ENCODE measurements around the gene LRP1. TPM values are rescaled to one million over a fixed set of nuclear protein-coding genes. Genes with fewer than 3 reads are reported as not detected.

The LRP1 gene
- total RNA-seq, 1 donor from 2014 or later: 0.93 TPM

DNA sequence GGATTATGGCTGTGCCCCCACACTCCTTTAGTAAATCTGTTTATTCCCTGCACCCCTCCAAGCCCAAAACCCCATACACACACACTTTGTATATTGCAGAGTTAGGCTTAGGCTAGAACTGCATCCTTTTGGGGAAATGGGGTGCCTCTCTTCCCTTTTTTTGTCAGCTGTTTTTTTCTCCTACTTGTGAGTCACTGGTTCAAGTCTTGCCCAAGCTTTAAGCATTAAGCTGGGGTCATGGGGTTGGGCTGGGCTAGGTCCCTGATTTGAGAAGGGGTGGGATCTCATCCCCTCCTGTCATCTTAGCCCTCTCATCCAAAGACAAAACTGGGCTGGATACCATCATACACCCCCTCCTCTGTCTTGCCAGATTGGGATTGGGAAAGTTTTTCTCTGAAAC lies 1.6 kb downstream of the LRP1 start:
- DNase-seq: no peak
- H3K9me3 Mint-ChIP-seq: no peaks in the 10 kb centered on the region
- peak overlapping the region; percentile 68 for H3K4me3 Mint-ChIP-seq
- H3K4me1 Mint-ChIP-seq: peaks cover 8% of the 10 kb centered on the region
- H3K27me3 Mint-ChIP-seq: peaks cover 48% of the 10 kb centered on the region
- intact Hi-C loops (cut with micrococcal nuclease): no loop called here
- H3K36me3 Mint-ChIP-seq (ENCODE audit: low read depth): no peaks in the 10 kb centered on the region
- H3K27ac Mint-ChIP-seq: peak overlapping the region; percentile 53

GRCh38 chr12:57130941-57131340 lies 2.7 kb downstream of the LRP1 start:
- Mint-ChIP-seq H3K4me3 (no peak overlapping the region), H3K27ac (no peak overlapping the region), H3K36me3 (ENCODE audit: low read depth) (no peaks in the 10 kb centered on the region), H3K9me3 (no peaks in the 10 kb centered on the region), H3K27me3 (peaks cover 43% of the 10 kb centered on the region), H3K4me1 (peaks cover 8% of the 10 kb centered on the region)
- DNase-seq: no peak
- intact Hi-C loops (cut with micrococcal nuclease): no loop called here

DNA sequence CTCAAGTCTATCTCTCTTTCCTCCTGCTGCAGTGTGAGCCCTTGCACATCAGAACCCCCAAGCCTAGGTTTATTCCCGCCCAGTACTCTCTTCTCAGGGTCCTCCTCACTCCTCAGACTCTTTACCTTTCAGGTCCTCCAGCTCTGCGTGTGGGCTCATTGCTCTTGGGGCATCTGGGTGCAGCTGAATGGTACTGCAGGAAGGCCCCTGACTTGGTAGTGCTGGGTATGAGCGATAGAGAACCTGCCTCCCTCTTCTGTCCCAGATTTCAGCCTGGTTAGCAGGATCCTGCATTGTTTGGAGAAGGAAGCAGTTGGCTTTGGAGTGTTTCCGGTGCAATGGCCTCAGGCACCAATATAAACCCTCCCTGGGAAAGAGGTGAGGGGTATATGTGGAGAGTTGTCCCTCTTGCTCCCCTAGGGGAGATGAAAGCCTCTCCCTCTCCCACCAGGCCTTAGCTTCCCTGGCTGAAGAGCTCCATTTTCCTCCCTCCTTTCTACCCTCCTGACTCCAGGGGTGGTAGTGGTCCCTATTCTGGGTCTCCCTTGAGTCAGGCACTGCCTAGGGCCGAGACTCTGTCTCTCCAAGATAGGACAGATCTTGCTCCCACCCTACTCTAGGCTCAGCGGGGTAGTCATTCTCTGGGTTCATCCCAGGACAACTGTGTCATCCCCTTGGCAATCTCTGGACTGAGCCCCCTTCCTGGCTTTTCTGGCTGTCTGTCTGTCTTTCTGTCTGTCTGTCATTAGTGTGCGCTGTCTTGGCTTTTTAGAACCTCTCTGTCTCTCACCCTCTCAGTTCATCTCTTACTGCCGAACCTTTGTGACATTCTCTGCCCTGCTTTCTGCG lies 3.8 kb downstream of the LRP1 start:
- intact Hi-C loops (cut with micrococcal nuclease): no loop called here
- Mint-ChIP-seq H3K9me3 (no peaks in the 10 kb centered on the region), H3K4me1 (peaks cover 6% of the 10 kb centered on the region), H3K36me3 (ENCODE audit: low read depth) (no peaks in the 10 kb centered on the region), H3K4me3 (no peak overlapping the region), H3K27ac (no peak overlapping the region), H3K27me3 (peaks cover 31% of the 10 kb centered on the region)
- DNase-seq: no peak

- Mint-ChIP-seq H3K4me3 (no peak overlapping the region), H3K27ac (no peak overlapping the region), H3K36me3 (ENCODE audit: low read depth) (no peaks in the 10 kb centered on the region), H3K27me3 (peaks cover 31% of the 10 kb centered on the region), H3K4me1 (peaks cover 3% of the 10 kb centered on the region), H3K9me3 (no peaks in the 10 kb centered on the region)
- intact Hi-C loops (cut with micrococcal nuclease): no loop called here
- no peak for DNase-seq
These were observed 4.8 kb downstream of the LRP1 start for GRCh38 chr12:57133013-57133569.

- peaks cover 31% of the 10 kb centered on the region for H3K27me3 Mint-ChIP-seq
- H3K27ac Mint-ChIP-seq: no peak overlapping the region
- H3K36me3 Mint-ChIP-seq (ENCODE audit: low read depth): no peaks in the 10 kb centered on the region
- no peaks in the 10 kb centered on the region for H3K9me3 Mint-ChIP-seq
- intact Hi-C loops (cut with micrococcal nuclease): no loop called here
- H3K4me3 Mint-ChIP-seq: no peak overlapping the region
- no peak for DNase-seq
- H3K4me1 Mint-ChIP-seq: peaks cover 3% of the 10 kb centered on the region
These were observed 5.6 kb downstream of the LRP1 start for GRCh38 chr12:57133916-57134315.

DNA sequence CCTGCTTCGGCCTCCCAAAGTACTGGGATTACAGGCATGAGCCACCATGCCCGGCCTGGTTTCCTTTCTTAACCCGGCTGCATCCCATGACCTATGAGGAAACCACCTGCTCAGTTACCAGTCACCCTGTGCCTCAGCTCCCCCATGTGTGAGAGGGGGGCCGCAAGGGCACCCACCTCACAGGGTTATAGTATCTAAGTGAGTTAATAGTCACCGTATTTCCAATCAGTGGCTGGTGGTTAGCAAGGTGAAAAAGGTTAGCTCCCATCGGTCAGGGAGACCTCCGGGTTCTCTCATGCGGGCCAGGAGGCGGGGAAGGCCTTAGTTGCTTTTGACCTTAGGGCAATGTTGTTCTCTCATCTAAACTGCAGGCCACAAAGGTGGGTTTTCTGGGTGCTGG lies 6.7 kb downstream of the LRP1 start:
- Mint-ChIP-seq H3K9me3 (no peaks in the 10 kb centered on the region), H3K27me3 (peaks cover 26% of the 10 kb centered on the region), H3K4me3 (no peak overlapping the region), H3K4me1 (no peaks in the 10 kb centered on the region), H3K27ac (no peak overlapping the region), H3K36me3 (ENCODE audit: low read depth) (no peaks in the 10 kb centered on the region)
- no peak for DNase-seq
- intact Hi-C loops (cut with micrococcal nuclease): no loop called here

DNA sequence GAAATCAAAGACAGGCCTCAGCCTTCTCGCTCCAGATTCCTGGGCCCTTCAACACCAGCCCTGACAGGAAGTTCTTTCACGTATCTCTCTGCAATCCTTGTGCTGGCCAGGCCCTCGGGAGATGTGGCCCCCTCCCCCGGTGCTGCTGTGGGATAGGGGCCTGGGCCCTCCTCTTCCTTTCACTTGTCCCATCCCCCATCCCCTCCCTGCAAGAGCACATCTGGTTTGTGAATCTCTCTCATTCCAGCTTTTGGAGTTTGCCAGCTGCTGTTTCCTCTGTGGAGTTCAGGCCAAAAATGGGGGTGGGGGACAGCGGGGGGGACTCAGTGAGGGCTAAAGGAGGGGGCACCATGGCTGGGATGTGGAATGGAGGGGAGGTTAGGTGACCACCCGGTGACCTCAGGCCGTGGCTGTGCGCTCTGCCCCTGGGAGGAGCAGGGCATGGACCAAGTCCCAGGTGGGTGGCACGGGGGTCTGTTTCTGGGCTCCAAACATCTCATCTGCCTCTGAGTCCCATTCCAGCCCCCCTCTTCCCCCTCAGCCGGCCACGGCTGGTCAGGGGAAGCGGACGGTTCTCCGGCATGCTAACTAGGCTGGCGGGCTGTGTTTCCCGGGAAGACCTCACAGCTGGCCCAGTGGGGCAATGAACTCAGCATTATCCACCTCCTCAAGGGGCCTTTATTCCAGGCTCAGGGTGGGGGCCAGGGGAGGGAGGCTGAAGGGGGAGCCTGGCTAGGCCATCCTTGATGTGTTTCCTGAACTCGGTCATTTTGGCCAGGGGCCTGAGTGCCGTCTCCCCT lies 7.4 kb downstream of the LRP1 start:
- H3K27me3 Mint-ChIP-seq: peaks cover 18% of the 10 kb centered on the region
- no peaks in the 10 kb centered on the region for H3K9me3 Mint-ChIP-seq
- intact Hi-C loops (cut with micrococcal nuclease): no loop called here
- H3K27ac Mint-ChIP-seq: no peak overlapping the region
- no peaks in the 10 kb centered on the region for H3K36me3 Mint-ChIP-seq (ENCODE audit: low read depth)
- DNase-seq: no peak
- H3K4me3 Mint-ChIP-seq: no peak overlapping the region
- H3K4me1 Mint-ChIP-seq: no peaks in the 10 kb centered on the region

- H3K36me3 Mint-ChIP-seq (ENCODE audit: low read depth): no peaks in the 10 kb centered on the region
- H3K27me3 Mint-ChIP-seq: no peaks in the 10 kb centered on the region
- H3K4me1 Mint-ChIP-seq: no peaks in the 10 kb centered on the region
- no peak overlapping the region for H3K4me3 Mint-ChIP-seq
- no peak overlapping the region for H3K27ac Mint-ChIP-seq
- H3K9me3 Mint-ChIP-seq: no peaks in the 10 kb centered on the region
- no peak for DNase-seq
- intact Hi-C loops (cut with micrococcal nuclease): no loop called here
These were observed 10.4 kb downstream of the LRP1 start for GRCh38 chr12:57138526-57139272.

- H3K4me3 Mint-ChIP-seq: no peak overlapping the region
- no peaks in the 10 kb centered on the region for H3K27me3 Mint-ChIP-seq
- DNase-seq: no peak
- intact Hi-C loops (cut with micrococcal nuclease): no loop called here
- H3K9me3 Mint-ChIP-seq: no peaks in the 10 kb centered on the region
- no peaks in the 10 kb centered on the region for H3K36me3 Mint-ChIP-seq (ENCODE audit: low read depth)
- no peaks in the 10 kb centered on the region for H3K4me1 Mint-ChIP-seq
- H3K27ac Mint-ChIP-seq: no peak overlapping the region
These were observed 11.7 kb downstream of the LRP1 start for GRCh38 chr12:57139796-57140649.

DNA sequence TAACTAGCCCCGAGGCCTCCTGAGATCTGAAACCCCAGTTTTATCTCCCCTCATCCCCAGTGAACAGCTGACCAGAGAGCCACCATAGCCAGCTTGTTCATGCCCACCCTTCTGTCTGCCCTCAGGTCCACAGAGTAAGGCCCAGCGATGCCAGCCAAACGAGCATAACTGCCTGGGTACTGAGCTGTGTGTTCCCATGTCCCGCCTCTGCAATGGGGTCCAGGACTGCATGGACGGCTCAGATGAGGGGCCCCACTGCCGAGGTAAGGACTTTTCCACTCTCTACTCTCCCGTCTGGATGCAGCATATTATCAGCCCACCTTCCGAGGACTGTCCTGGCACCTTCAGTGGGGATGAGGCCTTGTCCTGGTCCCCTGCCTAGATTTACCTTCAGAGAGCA lies 13.0 kb downstream of the LRP1 start:
- H3K36me3 Mint-ChIP-seq (ENCODE audit: low read depth): no peaks in the 10 kb centered on the region
- intact Hi-C loops (cut with micrococcal nuclease): no loop called here
- no peak for DNase-seq
- no peaks in the 10 kb centered on the region for H3K4me1 Mint-ChIP-seq
- no peaks in the 10 kb centered on the region for H3K9me3 Mint-ChIP-seq
- H3K27me3 Mint-ChIP-seq: no peaks in the 10 kb centered on the region
- no peak overlapping the region for H3K27ac Mint-ChIP-seq
- no peak overlapping the region for H3K4me3 Mint-ChIP-seq

DNA sequence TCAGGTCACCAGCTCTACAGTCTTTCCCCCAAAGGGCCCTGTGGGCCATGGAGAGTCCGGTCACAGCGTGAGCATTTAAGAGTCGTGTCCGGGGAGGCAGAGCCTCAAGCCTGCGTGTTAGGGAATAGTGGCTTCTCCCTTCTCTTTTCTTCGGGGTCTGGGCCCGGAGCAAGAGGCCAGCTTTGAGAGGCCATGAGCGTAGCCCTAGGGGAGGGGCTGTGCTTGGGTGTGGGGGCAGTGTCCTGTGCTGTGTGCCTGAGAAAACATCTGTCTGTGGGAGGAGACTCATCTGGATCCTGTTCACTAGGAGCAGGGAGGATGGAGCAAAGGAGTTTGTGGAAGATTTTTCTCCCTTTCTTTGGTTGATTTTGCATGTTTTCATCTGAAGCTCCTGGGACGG lies 13.8 kb downstream of the LRP1 start:
- intact Hi-C loops (cut with micrococcal nuclease): no loop called here
- no peak overlapping the region for H3K27ac Mint-ChIP-seq
- no peaks in the 10 kb centered on the region for H3K27me3 Mint-ChIP-seq
- no peaks in the 10 kb centered on the region for H3K36me3 Mint-ChIP-seq (ENCODE audit: low read depth)
- no peak overlapping the region for H3K4me3 Mint-ChIP-seq
- H3K4me1 Mint-ChIP-seq: no peaks in the 10 kb centered on the region
- H3K9me3 Mint-ChIP-seq: no peaks in the 10 kb centered on the region
- DNase-seq: no peak

DNA sequence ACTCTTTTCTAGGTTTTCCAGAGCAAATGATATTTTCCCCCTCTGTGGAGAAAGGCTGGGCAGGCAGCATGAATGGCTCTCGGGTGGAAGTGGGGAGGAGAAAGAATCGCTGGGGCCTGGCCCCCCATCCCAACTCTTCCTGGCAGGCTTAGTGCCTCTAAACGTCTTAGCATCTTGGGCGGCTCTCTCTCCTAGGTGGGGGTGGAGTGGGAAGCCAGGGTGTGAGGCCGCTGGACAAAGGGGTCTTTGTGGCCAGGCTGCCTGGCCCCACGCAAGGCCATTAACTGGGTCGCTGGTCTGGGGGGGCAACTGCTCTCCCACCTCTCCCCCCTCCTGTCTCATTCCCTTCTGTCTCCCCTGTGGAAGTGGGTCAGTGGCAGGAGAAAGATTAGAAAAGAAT lies 14.4 kb downstream of the LRP1 start:
- Mint-ChIP-seq H3K36me3 (ENCODE audit: low read depth) (no peaks in the 10 kb centered on the region), H3K27me3 (no peaks in the 10 kb centered on the region), H3K9me3 (no peaks in the 10 kb centered on the region), H3K27ac (no peak overlapping the region), H3K4me1 (no peaks in the 10 kb centered on the region), H3K4me3 (no peak overlapping the region)
- intact Hi-C loops (cut with micrococcal nuclease): no loop called here
- DNase-seq: no peak

DNA sequence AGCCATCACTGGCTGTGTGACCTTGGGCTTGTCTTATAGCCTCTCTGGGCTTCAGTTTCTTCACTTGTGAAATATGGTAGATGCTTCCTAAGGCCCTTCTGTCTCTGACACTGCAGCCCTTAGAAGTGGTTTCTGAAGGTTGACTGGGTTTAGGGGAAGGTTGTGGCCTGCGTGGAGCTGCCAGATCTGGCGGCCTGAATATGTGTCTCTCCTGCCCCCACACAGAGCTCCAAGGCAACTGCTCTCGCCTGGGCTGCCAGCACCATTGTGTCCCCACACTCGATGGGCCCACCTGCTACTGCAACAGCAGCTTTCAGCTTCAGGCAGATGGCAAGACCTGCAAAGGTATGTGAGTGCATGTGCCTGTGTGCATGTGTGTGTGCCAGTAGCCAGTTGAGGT lies 15.2 kb downstream of the LRP1 start:
- Mint-ChIP-seq H3K27me3 (no peaks in the 10 kb centered on the region), H3K4me1 (no peaks in the 10 kb centered on the region), H3K4me3 (no peak overlapping the region), H3K36me3 (ENCODE audit: low read depth) (no peaks in the 10 kb centered on the region), H3K9me3 (no peaks in the 10 kb centered on the region), H3K27ac (no peak overlapping the region)
- DNase-seq: no peak
- intact Hi-C loops (cut with micrococcal nuclease): no loop called here
